Endodermal cell (in vitro differentiated cells): Measurements from ENCODE around the gene KRTAP10-11. TPM values are rescaled to one million over a fixed set of nuclear protein-coding genes. Genes with fewer than 3 reads are reported as not detected.

ENCODE experiments used
- DNase-seq: peaks from one replicate; pipeline ENCODE4 v3.0.0-alpha.2; 2017
- H3K27ac ChIP-seq: 2 replicates; pipeline ENCODE4 v1.5.1; 2013; ENCODE audit warnings: mild to moderate bottlenecking, low read depth, low read length, moderate library complexity
- H3K27me3 ChIP-seq: 2 replicates; pipeline ENCODE4 v1.6.1; 2013; ENCODE audit warnings: mild to moderate bottlenecking, low read length, moderate library complexity; ENCODE audit not compliant: insufficient read depth, control insufficient read depth, poor library complexity, severe bottlenecking
- H3K36me3 ChIP-seq: 2 replicates; pipeline ENCODE4 v1.7.0; 2013; ENCODE audit warnings: mild to moderate bottlenecking, low read length, moderate library complexity; ENCODE audit not compliant: control insufficient read depth, insufficient read depth
- H3K4me1 ChIP-seq: one replicate; pipeline ENCODE4 v1.7.0; 2013; ENCODE audit warnings: low read length; ENCODE audit not compliant: control insufficient read depth, insufficient read depth
- H3K4me3 ChIP-seq: 2 replicates; pipeline ENCODE4 v1.5.1; 2013; ENCODE audit warnings: mild to moderate bottlenecking, low read length, moderate library complexity
- H3K9ac ChIP-seq: 2 replicates; pipeline ENCODE4 v1.6.1; 2013; ENCODE audit warnings: mild to moderate bottlenecking, low read length, moderate library complexity; ENCODE audit not compliant: poor library complexity, severe bottlenecking; ENCODE audit errors: extremely low read depth
- H3K9me3 ChIP-seq: 2 replicates; pipeline ENCODE4 v1.6.1; 2013; ENCODE audit warnings: mild to moderate bottlenecking, low read length, moderate library complexity; ENCODE audit not compliant: control insufficient read depth
- H3K27ac Mint-ChIP-seq: 2 replicates; pipeline ENCODE4 v1.8.0; 2020; ENCODE audit warnings: mixed read lengths
- H3K27me3 Mint-ChIP-seq: 2 replicates; pipeline ENCODE4 v1.8.0; 2021; ENCODE audit warnings: mild to moderate bottlenecking, mixed read lengths; ENCODE audit not compliant: insufficient read depth
- H3K36me3 Mint-ChIP-seq: 2 replicates; pipeline ENCODE4 v1.8.0; 2020; ENCODE audit warnings: low read depth, mixed read lengths
- H3K4me1 Mint-ChIP-seq: 2 replicates; pipeline ENCODE4 v1.8.0; 2020; ENCODE audit warnings: mixed read lengths
- H3K4me3 Mint-ChIP-seq: 2 replicates; pipeline ENCODE4 v1.8.0; 2020; ENCODE audit warnings: mild to moderate bottlenecking, moderate library complexity, mixed read lengths
- H3K9me3 Mint-ChIP-seq: 2 replicates; pipeline ENCODE4 v1.8.0; 2020; ENCODE audit warnings: mild to moderate bottlenecking, mixed read lengths
- WGBS, 2 experiments: methylation state at CpG; one replicate each; pipeline versions ENCODE4 v1.1.5 to v1.1.7; 2013; ENCODE audit warnings: missing lambda C conversion rate in 2 of 2, mixed read lengths in 1 of 2; ENCODE audit not compliant: insufficient coverage in 1 of 2, insufficient read length in 1 of 2; 5-methylcytosine and 5-hydroxymethylcytosine counted together
- total RNA-seq, 2 donors: library from RNA; stranded (reverse); fragmentation: NEBNext Ultra II Directional in 1 of 2; extraction: Animal tissue kit (Norgen Biotek cat#: 25700) in 1 of 2; gene quantifications; 2 replicates in 1 of 2; 3 replicates in 1 of 2; pipeline ENCODE4 v1.2.1, GENCODE V29; 2021
- TF ChIP-seq, protein P1 (sequence below): fragments of 200-600 bp; sonication (generic); conservative IDR thresholded peaks from 2 replicates; pipeline ENCODE4 v1.5.0; 2021; ENCODE audit warnings: antibody characterized with exemption, mild to moderate bottlenecking

KRTAP10-11 gene
- total RNA-seq, 2 donors from 2014 or later = not detected

DNA sequence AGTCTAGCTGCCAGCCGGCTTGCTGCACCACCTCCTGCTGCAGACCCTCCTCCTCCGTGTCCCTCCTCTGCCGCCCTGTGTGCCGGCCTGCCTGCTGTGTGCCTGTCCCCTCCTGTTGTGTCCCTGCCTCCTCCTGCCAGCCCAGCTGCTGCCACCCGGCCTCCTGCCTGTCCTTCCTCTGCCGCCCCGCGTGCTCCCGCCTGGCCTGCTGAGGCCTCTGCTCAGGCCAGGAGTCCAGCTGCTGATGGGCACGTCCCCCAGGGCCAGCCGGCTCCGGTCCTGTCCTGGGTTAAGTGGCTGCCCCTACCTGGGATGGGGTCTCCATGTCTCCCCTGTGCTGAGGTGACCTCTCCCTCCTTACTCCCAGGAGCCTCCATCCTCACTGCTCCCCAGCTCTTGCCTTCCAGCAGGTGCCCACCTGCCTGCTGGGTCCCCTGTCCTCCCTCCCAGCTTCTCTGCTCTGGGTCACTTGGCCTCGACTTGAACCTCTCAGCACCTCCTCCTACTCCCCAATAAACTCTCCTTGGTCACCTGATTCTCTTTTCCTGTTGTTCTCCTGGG, 33.5 kb upstream of the KRTAP10-11 start:
- DNase-seq = no peak

DNA sequence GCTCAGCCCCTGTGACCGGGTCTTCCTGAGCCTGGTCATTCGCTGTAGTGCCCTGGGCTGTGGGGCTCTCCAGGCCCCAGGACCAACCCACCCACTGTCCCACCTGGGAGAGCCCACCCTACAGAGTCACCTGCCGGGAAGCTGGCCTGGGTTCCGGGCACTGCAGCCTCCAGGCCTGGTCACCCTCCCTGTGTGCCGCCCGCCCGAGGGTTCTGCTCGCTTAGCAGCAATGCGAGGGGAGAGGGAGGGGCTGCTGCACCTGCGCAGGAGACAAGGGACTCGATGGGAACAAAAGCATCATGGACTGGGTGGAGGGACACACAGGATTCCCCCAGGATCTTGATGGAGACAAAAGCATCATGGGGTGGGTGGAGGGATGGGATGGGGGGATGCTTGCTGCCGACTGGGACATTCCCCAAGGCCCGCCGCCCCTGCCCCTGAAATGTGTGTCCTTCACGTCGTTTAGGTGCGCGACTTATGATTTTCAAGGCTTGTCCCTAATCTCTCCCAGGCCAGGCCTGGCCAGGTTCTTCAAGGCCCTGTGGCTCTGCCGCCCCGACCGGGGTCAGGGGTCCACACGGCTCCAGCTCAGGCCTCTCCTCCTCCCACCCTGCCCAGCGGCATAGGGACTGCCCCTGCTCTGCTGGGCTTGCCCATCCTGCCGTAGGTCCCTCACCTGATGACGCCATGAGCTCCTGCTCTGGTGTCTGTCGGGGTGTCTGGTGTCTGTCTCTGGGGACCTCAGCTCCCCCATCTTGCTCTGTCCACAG, 32.6 kb upstream of the KRTAP10-11 start:
- no peak for DNase-seq
- TF ChIP-seq, protein P1, sequence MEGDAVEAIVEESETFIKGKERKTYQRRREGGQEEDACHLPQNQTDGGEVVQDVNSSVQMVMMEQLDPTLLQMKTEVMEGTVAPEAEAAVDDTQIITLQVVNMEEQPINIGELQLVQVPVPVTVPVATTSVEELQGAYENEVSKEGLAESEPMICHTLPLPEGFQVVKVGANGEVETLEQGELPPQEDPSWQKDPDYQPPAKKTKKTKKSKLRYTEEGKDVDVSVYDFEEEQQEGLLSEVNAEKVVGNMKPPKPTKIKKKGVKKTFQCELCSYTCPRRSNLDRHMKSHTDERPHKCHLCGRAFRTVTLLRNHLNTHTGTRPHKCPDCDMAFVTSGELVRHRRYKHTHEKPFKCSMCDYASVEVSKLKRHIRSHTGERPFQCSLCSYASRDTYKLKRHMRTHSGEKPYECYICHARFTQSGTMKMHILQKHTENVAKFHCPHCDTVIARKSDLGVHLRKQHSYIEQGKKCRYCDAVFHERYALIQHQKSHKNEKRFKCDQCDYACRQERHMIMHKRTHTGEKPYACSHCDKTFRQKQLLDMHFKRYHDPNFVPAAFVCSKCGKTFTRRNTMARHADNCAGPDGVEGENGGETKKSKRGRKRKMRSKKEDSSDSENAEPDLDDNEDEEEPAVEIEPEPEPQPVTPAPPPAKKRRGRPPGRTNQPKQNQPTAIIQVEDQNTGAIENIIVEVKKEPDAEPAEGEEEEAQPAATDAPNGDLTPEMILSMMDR = no peak
- peaks cover 2% of the 10 kb centered on the region for H3K36me3 Mint-ChIP-seq
- H3K4me1 Mint-ChIP-seq = peaks cover 4% of the 10 kb centered on the region
- H3K4me1 ChIP-seq = no peaks in the 10 kb centered on the region
- no peak overlapping the region for H3K27ac ChIP-seq
- no peaks in the 10 kb centered on the region for H3K27me3 ChIP-seq
- no peak overlapping the region for H3K4me3 ChIP-seq
- H3K27me3 Mint-ChIP-seq = peaks cover 2% of the 10 kb centered on the region
- H3K9ac ChIP-seq = no peak overlapping the region
- peaks cover 24% of the 10 kb centered on the region for H3K9me3 ChIP-seq
- H3K36me3 ChIP-seq = no peaks in the 10 kb centered on the region
- 95 to 96% methylated on average over 12 to 26 of the region's 26 CpGs for WGBS, 2 experiments
- no peak overlapping the region for H3K4me3 Mint-ChIP-seq
- H3K27ac Mint-ChIP-seq = no peak overlapping the region
- peaks cover 35% of the 10 kb centered on the region for H3K9me3 Mint-ChIP-seq

More for the DNA sequence above, 33.5 kb upstream of the KRTAP10-11 start:
- no peaks in the 10 kb centered on the region for H3K27me3 ChIP-seq
- Mint-ChIP-seq H3K9me3 (peaks cover 34% of the 10 kb centered on the region), H3K4me1 (no peaks in the 10 kb centered on the region), H3K27ac (no peak overlapping the region), H3K4me3 (no peak overlapping the region), H3K27me3 (peaks cover 2% of the 10 kb centered on the region), H3K36me3 (peaks cover 2% of the 10 kb centered on the region)
- H3K9me3 ChIP-seq = peaks cover 24% of the 10 kb centered on the region
- H3K9ac ChIP-seq = no peak overlapping the region
- TF ChIP-seq, protein P1 = no peak
- H3K4me1 ChIP-seq = no peaks in the 10 kb centered on the region
- H3K27ac ChIP-seq = no peak overlapping the region
- no peaks in the 10 kb centered on the region for H3K36me3 ChIP-seq
- no peak overlapping the region for H3K4me3 ChIP-seq
- WGBS, 2 experiments = 84 to 90% methylated on average over 11 to 13 of the region's 13 CpGs

DNA sequence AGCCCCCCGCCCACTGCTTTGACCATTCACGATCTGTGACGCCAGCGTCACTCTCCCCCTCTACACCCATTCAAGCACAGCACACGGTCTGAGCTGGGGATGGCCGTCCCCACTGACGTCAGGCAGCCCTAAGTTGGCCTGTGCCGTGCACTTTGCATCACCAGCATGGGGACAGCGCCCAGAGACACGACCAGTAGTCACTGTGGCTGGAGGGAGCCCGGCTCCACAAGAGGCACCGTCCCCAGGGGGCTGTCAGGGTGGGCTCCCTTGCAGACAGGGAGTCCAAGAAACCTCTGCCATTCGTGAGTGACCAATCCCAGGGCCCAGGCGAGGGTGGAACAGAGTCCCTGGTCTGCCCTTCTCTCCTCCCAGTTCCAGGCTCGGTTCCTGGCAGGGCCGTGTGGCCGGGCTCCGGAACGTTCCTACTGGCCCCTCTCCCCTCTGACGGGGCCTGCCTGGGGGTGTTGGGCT, 32.0 kb upstream of the KRTAP10-11 start:
- H3K9me3 ChIP-seq = peaks cover 27% of the 10 kb centered on the region
- TF ChIP-seq, protein P1 = no peak
- H3K27me3 ChIP-seq = no peaks in the 10 kb centered on the region
- no peaks in the 10 kb centered on the region for H3K4me1 ChIP-seq
- Mint-ChIP-seq H3K27ac (no peak overlapping the region), H3K36me3 (peaks cover 2% of the 10 kb centered on the region), H3K4me1 (peaks cover 4% of the 10 kb centered on the region), H3K9me3 (peaks cover 37% of the 10 kb centered on the region), H3K27me3 (peaks cover 2% of the 10 kb centered on the region), H3K4me3 (no peak overlapping the region)
- H3K4me3 ChIP-seq = no peak overlapping the region
- H3K27ac ChIP-seq = no peak overlapping the region
- H3K9ac ChIP-seq = no peak overlapping the region
- H3K36me3 ChIP-seq = no peaks in the 10 kb centered on the region
- WGBS, 2 experiments = 91 to 96% methylated on average over 4 to 20 of the region's 20 CpGs
- no peak for DNase-seq
